HL-60 (cell line): ENCODE measurements around the gene SPATA3.

Experiments
- CTCF ChIP-seq: IDR thresholded peaks from one replicate; pipeline ENCODE4 v1.5.1; 2011; ENCODE audit warnings: low read length, control low read depth, inconsistent platforms; ENCODE audit not compliant: insufficient read depth
- GABPA ChIP-seq: IDR thresholded peaks from 2 replicates; pipeline ENCODE4 v1.6.1; 2012; ENCODE audit warnings: low read depth
- POLR2AphosphoS5 ChIP-seq: IDR thresholded peaks from 2 replicates; pipeline ENCODE4 v1.6.1; 2012; ENCODE audit warnings: low read depth
- REST ChIP-seq: IDR thresholded peaks from 2 replicates; pipeline ENCODE4 v1.6.1; 2012; ENCODE audit warnings: low read depth; ENCODE audit not compliant: insufficient replicate concordance
- SPI1 ChIP-seq: IDR thresholded peaks from 2 replicates; pipeline ENCODE4 v1.6.1; 2012; ENCODE audit warnings: low read depth, mild to moderate bottlenecking, borderline replicate concordance

- TF ChIP-seq CTCF (no peak), GABPA (no peak), SPI1 (no peak), REST (no peak), POLR2AphosphoS5 (no peak)
Measured at GRCh38 chr2:230983566-230983965, 12.4 kb upstream of the SPATA3 start.
